Activated T-cell treated with anti-CD3 and anti-CD28 coated beads for 4 hours (primary cell): ENCODE data around the gene BAMBI.
"Not testable (repeated sequence)": the region's sequence is repeated elsewhere in the genome, so short reads cannot be mapped to it uniquely, and the experiment has no call there.

Source experiments
- DNase-seq: peaks from one replicate; pipeline ENCODE4 v3.0.0-alpha.2; 2020

The BAMBI gene, protein sequence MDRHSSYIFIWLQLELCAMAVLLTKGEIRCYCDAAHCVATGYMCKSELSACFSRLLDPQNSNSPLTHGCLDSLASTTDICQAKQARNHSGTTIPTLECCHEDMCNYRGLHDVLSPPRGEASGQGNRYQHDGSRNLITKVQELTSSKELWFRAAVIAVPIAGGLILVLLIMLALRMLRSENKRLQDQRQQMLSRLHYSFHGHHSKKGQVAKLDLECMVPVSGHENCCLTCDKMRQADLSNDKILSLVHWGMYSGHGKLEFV

DNA sequence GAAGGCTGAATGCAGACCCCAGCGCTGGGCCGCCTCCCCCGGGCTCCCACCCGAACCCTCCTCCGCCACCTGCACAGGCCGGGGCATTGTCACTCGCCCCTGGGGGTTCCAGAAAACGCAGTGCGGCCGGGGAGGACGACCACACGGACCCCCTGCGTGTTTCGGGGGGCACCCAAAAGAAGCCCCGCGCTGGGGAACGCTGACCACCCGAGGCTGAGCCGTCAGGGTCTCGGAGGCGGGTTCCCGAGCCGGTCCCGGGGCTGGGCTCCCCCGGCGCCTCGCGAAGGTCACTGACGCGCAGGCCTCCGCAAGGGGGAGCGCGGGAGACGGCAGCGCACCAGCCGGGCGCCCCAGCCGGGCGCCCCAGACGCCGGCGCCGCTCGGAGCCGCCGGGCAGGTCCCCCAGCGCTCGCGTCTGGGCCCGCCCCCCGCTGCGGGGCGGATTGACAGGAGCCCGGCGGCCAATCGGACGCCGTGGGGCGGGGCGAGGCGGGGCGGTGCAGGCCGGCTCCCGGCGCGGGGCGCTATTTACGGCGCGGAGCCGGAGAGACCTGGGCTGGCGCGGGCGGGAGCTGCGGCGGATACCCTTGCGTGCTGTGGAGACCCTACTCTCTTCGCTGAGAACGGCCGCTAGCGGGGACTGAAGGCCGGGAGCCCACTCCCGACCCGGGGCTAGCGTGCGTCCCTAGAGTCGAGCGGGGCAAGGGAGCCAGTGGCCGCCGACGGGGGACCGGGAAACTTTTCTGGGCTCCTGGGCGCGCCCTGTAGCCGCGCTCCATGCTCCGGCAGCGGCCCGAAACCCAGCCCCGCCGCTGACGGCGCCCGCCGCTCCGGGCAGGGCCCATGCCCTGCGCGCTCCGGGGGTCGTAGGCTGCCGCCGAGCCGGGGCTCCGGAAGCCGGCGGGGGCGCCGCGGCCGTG, at the start of gene BAMBI:
Gene BAMBI, plus strand, starts transcription at position 554 of the 920 bp plus-strand sequence. CDS start 377 bp downstream, outside the sequence.
- peak; percentile 81 for DNase-seq

DNA sequence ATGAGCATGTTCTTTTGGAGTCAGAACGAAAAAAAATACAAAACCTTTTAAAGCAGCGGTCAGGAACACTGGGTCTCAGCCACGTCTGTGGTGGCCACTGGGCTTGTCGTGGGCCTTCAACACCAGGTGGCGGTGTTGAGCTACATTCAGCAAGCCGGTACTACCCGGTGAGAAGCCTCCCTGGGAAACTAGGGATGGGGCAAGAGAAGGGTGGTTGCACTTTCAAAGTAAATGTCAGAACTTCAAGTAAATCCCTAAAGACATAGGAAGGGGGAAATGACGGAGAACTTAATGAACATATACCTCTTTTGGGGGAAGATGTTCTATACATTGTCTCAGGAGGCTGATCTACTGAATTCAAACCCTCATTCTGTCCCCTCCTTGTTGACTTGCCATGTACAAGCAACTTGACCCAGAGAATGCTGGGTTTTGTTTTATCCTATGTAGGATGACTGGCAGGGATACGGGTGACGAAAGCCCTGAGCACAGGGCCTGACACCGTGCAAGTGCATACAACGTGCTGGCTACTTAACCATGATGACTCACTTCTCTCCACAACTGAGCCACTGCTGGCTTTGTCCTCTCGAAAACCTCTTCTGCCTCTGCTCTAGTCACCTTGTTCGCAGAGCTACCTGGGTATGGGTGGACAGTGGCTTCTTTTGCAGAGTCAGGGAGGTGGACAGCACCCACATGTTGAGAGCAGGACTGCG, 49.0 kb upstream of the BAMBI start:
- DNase-seq, result peak; percentile 56

DNA sequence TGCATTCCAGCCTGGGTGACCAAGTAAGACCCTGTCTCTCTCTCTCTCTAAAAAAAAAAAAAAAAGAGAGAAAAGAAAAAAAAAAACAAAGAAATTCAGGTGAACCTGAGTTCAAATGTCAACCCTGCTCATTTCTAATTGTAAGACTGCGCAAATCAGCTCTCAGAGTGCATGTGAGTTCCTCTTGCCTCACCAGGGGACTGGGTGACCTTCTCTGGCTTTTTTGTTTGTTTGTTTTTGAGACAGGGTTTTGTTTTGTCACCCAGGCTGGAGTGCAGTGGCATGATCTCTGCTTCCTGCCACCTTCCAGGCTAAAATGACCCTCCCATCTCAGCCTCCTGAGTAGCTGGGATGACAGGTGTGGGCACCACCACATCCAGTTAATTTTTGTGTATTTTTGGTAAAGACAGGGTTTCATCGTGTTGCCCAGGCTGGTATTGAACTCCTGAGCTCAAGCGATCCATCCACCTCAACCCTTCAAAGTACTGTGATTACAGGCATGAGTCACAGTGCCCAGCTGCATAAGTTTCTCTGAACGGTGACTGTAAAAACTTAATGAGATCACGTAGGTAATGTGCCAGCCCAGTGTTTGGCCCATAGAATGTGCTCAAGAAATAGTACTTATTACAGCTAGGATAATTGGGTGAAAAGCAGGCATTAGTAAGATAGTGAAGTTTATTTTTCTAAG, 45.3 kb upstream of the BAMBI start:
- DNase-seq, result no peak

DNA sequence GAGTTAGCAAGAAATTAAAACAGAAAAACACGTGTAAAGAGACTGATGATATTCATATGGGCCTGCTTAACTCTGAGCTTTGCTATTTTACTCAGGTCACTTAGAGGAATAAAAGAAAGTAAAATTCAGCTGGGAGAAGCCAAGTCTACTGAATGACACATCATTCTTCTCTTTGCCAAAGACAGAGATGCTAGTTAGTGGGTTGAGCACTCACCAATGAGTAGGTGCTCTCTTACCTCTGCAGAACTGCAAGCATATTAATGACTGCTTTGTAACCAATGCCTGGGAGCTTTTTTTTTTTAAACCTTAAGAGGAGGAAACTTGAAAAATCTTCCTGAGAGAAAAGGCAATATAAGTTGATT, 44.8 kb upstream of the BAMBI start:
- no peak for DNase-seq

DNA sequence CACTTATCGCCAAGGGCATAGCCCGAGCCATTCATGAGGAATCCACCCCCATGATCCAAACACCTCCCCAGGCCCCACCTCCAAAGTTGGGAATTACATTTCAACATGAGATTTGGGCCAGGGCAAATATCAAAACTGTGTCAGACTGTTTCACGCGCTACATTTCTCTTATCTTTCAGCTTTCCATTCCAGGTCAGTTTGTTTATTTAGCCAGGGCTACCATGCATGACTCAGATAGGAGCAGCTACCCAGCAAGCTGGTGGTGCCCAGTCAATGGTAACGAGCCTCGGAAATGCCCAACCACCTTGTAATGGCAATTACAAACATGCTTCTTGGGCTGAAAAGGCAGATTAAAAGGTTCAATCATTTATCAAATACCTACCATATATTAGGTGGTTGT, 43.6 kb upstream of the BAMBI start:
- no peak for DNase-seq

DNA sequence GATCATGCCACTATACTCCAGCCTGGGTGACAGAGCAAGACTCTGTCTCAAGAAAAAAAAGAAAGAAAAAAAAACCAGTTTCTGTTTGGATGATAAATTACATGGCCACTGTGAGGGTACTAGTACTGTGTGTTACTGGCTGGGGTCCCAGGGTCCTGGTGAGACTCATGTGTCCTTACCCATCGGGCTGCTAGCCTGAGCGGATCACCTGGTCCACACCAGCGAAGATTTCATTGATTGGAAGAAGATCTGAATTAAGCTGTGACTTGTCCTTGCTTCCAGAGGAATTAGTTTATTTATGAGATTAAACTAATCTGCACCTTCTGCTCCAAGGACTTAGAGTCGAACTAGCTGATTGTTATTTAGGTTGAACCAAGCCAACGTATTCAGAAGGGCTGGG, 40.0 kb upstream of the BAMBI start:
- DNase-seq, result no peak

DNA sequence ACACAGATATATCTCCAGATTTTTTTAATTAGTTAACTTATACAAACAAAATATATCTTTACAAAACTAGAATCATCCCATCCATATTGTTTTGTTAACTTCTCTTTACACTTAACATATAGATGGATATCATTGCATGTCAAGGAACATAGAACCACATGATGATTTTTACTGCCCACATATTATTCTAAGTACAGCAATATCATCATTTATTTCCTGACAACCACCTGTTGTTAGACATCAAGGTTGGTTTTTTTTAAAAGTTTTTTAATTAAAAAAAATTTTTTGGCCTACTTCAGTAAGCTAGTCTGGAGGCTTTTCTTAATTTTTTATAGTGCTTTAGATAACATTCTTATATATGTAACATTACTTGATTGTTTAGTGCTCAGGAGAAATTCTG, 38.9 kb upstream of the BAMBI start:
- no peak for DNase-seq

DNA sequence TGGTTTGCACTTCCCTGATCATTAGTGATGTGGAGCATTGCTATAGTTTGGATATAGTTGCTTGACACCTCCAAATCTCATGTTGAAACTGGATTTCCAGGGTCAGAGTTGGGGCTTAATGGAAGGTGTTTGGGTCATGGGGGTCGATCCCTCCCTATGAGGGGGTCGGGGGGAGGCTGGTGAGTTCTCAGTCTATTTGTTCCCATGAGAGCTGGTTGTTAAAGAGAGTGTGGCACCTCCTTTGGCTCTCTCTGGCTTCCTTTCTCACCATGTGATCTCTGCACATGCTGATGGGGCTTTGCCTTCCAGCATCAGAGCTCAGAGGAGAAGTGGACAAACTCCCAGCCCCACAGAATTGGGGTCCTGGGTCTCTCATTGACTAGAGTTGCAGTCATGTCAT, 36.8 kb upstream of the BAMBI start:
- DNase-seq, result no peak

DNA sequence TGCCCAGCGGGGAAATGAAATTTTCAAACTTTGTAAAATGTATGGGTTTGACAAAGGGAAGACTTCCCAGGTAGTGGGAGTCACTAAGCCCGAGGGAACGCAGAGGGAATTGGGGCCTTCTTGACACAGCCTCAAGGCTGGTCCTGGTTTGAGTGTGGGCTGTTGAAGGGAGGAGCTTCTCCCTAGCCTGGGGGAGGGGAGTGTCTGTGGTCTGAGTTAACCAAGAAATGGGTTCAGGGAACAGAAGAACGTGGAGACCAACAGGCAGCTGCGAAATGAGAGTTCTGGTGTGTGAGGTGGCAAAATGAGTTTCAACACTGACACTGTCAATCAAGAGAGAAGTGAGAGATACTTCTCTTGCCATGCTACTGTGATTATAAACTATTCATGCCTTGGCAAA, 32.7 kb upstream of the BAMBI start:
- no peak for DNase-seq

DNA sequence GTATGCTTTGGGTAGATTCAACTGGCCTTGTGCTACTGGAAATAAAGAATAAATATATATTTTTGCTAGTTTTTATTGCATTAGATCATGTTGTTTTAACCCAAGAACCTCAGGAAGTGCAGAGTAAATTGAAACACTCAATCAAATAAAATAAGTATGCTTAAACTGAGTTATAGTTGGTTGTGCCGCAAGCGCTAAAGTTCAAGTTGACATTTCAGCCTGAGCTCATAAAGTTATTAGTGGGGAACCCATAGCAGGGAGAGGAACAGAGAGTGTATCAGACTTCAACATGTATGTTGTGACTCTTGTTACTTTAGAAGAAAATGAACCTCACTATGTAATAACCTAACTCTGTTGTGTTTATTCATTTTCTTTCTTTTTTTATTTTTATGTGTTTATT, 25.2 kb upstream of the BAMBI start:
- DNase-seq, result no peak

DNA sequence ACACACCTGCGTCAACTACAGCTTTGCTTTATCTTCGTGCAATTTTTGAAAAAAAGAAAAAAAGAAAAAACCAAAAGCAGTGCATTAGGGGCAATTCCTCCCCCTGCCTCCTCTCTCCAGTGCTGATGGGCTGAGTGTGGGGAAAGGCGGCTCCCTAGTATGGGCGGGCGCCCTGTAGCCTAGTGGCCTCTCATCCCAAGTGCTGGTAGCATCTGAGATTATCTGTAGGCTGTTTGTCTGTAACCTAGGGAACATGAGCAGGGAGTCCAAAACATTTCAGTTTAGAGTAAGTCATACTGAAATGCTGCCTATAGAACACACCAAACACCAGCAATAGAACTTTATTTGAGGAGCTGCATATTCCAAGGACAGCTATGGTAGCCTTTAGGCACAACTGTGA, 24.6 kb upstream of the BAMBI start:
- DNase-seq, result no peak

DNA sequence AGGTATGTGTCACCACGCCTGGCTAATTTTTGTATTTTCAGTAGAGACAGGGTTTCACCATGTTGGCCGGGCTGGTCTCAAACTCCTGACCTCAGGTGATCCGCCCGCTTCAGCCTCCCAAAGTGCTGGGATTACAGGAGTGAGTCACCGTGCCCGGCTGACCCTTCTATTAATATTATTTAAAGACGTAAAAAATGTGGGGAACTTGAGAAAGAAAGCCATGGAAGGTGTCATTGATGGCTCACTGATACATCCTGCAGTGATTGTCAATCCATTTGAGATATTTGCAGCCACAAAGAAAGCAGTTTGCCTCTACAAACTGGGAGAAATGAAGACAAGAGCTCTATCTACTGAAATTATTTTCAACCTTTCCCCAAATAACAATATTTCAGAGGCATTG, 18.5 kb upstream of the BAMBI start:
- DNase-seq, result not testable (repeated sequence)

DNA sequence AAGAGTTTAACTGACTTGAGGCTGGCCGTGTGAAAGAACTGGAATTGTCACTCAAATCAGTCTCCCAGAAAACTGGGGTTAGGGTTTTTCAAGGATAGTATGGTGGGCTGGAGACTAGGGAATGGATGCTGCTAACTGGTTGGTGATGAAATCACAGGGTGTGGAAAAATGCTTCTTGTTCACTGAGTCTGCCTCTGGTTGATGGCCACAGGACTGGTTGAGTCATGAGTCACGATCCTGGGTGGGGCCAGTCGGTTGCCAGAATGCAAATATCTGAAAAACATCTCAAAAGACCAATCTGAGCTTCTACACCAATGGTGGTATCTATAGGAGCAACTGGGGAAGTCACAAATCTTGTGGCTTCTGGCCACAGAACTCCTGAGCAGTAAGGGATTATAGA, 16.3 kb upstream of the BAMBI start:
- no peak for DNase-seq

DNA sequence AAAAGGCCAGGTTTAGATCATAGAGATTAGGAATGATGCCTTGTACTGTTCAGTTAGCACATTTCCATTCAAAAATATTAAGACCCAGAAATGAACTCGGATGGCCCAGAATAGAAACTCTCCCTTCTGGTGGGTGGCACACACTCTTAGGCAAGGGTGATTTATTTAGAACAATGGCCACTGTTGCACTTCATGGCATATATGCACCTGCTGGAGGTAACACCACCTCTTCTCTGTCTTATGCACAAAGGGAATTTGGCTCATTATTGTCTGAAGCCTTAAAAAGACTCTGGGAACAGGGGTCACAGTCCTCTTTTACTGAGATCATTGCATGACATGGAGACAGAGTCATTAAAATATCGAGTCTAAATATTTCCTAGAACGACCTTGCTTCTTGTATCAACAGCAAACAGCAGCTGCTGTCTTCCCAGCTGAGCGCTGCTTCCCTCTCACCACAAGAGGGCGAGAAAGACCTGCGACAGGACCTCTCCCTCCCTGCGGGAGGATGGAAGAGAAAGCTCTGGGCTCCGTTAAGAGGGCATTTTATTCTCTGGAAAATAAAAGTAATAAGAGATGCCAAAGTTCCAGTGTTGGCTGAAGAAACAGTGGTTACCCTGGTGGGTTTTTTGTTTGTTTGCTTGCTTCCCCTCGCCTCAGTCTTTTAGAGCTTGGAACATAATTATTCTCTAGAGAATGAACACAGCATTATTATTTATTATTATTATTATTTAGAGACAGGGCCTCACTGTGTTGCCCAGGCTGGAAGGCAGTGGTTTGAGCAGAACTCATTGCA, 13.5 kb upstream of the BAMBI start:
- DNase-seq, result peak; percentile 58

DNA sequence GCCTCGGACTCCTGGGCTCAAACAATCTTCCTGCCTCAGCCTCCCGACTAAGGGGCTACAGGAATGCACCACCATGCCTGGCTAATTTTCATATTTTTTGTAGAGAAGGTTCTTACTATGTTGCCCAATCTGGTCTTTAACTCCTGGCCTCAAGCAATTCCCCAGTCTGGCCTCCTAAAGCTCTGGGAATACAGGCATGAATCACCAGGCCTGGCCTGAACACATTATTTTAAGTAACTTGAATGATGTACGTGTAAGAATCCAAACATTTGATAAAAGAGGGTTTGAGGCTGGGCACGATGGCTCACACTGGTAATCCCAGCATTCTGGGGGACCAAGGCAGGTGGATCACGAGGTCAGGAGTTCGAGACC, 13.0 kb upstream of the BAMBI start:
- no peak for DNase-seq

DNA sequence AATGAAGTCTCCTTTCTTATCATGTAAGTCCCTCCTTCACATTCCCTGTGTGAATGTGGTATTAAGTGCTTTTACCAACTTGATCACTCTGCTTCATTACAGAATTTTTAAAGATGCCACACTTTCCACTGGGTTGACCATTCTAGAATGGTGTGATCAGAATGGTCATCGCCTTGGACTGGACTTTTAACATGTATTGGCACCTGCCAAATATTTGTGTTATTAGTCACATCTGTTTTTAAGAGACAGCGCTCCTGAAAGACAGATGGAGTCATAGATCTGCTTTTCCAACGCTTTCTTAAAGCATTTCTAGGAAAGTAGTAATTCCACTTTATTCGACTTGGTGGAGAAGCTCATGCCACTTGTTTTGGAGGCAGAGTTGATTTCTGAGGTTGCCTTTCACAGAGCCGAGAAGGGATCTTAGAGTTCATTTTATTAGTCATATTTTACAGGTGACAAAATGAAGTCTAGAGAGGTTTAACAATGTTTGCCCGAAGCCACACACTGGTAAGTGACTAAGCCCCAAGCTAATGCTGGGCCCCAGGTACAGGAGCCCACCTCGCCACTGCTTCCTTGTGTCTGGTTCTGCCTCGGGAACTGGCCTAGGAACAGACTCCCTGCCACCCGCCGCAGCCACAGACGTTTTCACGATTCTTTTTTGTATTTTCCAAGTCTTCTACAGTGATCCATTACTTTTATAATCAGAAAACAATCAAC, 10.4 kb upstream of the BAMBI start:
- DNase-seq, result no peak

DNA sequence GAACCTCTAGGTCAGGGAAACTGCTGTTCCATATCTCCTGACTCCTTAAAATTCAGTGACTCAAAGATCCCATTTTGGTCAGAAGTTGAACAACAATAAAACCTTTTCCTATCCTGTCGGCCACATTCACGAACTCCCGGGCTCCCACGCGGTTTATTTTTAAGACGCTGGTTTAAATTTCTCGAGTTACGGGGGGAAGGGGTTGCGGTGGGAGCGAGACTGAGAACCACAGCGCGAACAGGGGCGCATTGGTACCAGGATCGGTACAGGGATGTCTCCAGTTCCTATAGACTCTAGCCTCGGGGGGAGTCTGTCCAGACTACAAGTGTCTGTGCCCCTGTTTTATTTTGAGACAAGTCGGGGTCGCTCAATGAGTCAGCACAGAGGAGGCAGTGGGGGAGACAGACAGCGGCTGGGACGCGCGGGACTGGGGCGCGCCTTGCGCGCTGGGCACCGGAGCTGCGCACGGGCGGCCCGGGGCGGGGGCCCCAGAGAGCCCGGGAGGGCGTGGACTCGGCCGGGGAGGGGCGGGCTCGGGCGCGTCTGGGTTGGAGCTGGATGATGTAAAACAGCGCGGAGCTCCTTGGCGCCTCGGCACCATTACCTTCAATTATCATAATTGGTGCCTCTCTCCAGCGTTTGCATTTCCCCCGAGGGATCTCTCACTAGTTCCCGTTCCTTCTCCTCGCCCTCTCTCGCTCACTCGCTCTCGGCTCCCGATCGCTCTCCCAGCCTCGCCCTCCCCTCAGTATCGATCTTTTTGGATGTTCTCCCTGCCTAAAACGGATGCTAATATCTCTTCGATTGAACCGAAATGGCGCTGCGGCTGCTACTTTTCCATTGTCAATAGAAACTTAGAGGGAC, 8.7 kb upstream of the BAMBI start:
- no peak for DNase-seq

DNA sequence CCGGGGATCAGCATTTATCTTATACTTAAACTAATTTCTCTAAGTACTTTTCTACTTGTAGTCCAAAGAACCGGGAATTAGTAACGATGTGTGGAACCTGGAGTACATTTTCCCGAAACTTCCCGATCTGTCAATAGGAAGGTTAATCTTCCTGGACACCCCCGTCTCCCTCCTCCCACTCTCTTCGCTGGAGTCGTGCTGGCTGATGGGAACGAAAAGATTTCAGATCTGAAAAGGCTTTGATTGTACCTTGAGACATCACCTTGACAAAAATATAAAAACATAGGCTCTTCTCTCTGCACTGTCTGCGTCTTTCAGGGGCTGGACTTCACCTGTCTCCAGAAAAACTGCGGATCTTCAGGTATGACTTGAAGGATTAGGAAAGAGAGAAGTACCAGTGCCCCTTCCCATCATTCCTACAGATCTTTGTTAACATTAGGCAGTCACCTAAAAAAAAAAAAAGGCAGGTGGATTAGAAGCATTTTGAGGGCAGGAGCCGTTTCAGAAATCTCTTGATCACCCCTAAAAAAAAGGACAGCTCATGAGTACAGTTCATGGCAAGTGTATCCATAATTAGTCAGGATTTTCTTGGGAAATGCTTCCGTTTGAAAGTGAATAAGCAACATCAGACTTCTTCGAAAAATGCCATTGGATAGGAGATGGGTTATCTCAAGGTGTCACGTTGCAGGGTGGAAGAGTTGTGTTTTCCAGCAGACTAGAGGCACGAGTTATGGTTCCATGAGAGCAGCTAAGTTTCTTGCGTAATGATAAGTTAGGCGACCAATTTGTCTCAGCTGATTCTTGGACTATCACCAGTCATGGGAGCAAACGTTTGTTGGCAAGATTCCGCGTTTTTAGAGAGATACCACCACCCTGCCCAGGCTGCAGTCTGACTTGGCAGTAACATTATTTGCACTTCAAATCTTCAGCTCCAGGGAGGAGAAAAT, 7.8 kb upstream of the BAMBI start:
- DNase-seq, result no peak

DNA sequence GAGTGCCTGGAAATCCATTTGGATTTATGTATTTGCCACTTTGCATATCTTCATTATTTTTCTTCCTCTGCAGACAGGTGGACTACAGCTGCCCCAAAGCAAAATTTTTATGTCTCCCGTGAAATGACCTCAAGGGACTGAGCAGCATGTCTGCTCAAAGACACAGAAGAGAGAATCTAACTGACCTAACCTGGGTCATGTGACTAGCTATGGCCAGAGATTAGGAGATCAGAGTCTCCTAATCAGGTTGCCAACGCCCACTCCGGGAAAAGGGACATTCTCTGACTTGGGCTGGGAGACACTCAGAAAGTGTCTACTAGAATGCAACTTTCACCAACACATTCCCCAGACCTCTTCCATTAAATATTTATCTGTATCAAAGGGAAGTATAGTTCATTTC, 2.5 kb upstream of the BAMBI start:
- DNase-seq, result no peak
